Hepatocyte (in vitro differentiated cells): ENCODE measurements around the gene NME5. TPM values are rescaled to one million over a fixed set of nuclear protein-coding genes. Genes with fewer than 3 reads are reported as not detected.

Experiments used
- DNase-seq: peaks from one replicate; pipeline ENCODE4 v3.0.0-alpha.2; 2016; ENCODE audit warnings: low spot score
- H2AFZ ChIP-seq: fragments of 200-600 bp; sonication (generic); 2 replicates; pipeline ENCODE4 v1.6.0; 2016; ENCODE audit warnings: antibody characterized with exemption, mild to moderate bottlenecking
- H3K27ac ChIP-seq: fragments of 200-600 bp; sonication (generic); 2 replicates; pipeline ENCODE4 v1.5.1; 2016; ENCODE audit warnings: mild to moderate bottlenecking
- H3K27me3 ChIP-seq: fragments of 200-600 bp; sonication (generic); 2 replicates; pipeline ENCODE4 v1.6.1; 2016
- H3K36me3 ChIP-seq: fragments of 200-600 bp; sonication (generic); replicated peaks from 2 replicates; pipeline ENCODE4 v1.5.1; 2016; ENCODE audit warnings: low read depth; ENCODE audit not compliant: insufficient read depth
- H3K4me1 ChIP-seq: fragments of 200-600 bp; sonication (generic); 2 replicates; pipeline ENCODE4 v1.5.1; 2016; ENCODE audit warnings: mild to moderate bottlenecking, moderate library complexity; ENCODE audit not compliant: insufficient read depth
- H3K4me2 ChIP-seq: fragments of 200-600 bp; sonication (generic); 2 replicates; pipeline ENCODE4 v1.6.0; 2016
- H3K4me3 ChIP-seq: fragments of 200-600 bp; sonication (generic); 2 replicates; pipeline ENCODE4 v1.5.1; 2016; ENCODE audit warnings: mild to moderate bottlenecking
- H3K79me2 ChIP-seq: fragments of 200-600 bp; sonication (generic); 2 replicates; pipeline ENCODE4 v1.6.0; 2017; ENCODE audit warnings: mild to moderate bottlenecking
- H3K9me2 ChIP-seq: fragments of 200-600 bp; sonication (generic); replicated peaks from 2 replicates; pipeline ENCODE4 v1.6.0; 2017; ENCODE audit warnings: mild to moderate bottlenecking; ENCODE audit not compliant: insufficient read depth
- H3K9me3 ChIP-seq: fragments of 200-600 bp; sonication (generic); 2 replicates; pipeline ENCODE4 v1.5.1; 2016; ENCODE audit warnings: low read depth, mild to moderate bottlenecking
- H4K20me1 ChIP-seq: fragments of 200-600 bp; sonication (generic); 2 replicates; pipeline ENCODE4 v1.6.0; 2016; ENCODE audit warnings: mild to moderate bottlenecking; ENCODE audit not compliant: insufficient read depth, poor library complexity, severe bottlenecking
- EZH2 ChIP-seq: fragments of 200-600 bp; sonication (generic); IDR thresholded peaks from 2 replicates; pipeline ENCODE4 v1.6.1; 2016; ENCODE audit warnings: antibody characterized with exemption, mild to moderate bottlenecking, borderline replicate concordance
- EZH2phosphoT487 ChIP-seq: fragments of 200-600 bp; sonication (generic); IDR thresholded peaks from one replicate; pipeline ENCODE4 v1.6.1; 2018; ENCODE audit warnings: antibody characterized with exemption, mild to moderate bottlenecking, low read depth, moderate library complexity; ENCODE audit not compliant: unreplicated experiment, severe bottlenecking
- WGBS: methylation state at CpG from one replicate; pipeline ENCODE4 v1.1.6; 2016; ENCODE audit warnings: low lambda C conversion rate; ENCODE audit errors: missing lambda C conversion rate; 5-methylcytosine and 5-hydroxymethylcytosine counted together
- polyA plus RNA-seq: library from polyadenylated mRNA; unstranded; fragments of >200 nt; fragmentation: Nextera tagmentation; extraction: Ambion mirVana; gene quantifications from 2 replicates; pipeline ENCODE4 v1.2.1, GENCODE V29; 2016
- total RNA-seq: library from RNA; depleted of rRNA; stranded (reverse); fragments of >200 nt; gene quantifications from 2 replicates; pipeline ENCODE4 v1.2.3, GENCODE V29; 2014
- TF ChIP-seq, protein P1 (sequence below): fragments of 200-600 bp; sonication (generic); IDR thresholded peaks from 2 replicates; pipeline ENCODE4 v1.5.1; 2016; ENCODE audit warnings: antibody characterized with exemption, mild to moderate bottlenecking; ENCODE audit not compliant: poor library complexity

NME5 gene
- total and polyA plus RNA-seq, 2 experiments from 2014 or later, result 2.3 to 2.6 TPM

DNA sequence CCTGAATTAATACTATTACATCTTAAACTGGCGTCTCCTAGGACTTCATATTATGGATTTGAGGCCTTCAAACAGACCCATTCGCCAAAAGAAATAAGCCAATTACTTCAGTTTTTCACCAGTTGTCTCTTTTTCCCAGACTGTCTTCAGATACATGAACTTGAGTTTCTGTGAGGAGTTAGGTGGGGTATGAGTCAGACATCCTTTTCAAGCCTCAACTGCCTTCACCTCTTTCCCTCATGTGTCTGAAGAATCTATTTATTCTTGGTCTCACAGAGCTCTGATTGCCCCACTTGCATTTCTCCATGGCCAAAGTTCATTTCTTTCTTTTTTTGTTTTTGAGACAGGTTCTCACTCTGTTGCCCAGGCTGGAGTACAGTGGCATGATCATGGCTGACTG, 42.9 kb downstream of the NME5 start:
- H3K4me1 ChIP-seq, result no peaks in the 10 kb centered on the region
- DNase-seq, result no peak
- no peak overlapping the region for H2AFZ ChIP-seq
- H3K9me2 ChIP-seq, result no peaks in the 10 kb centered on the region
- H3K4me3 ChIP-seq, result no peak overlapping the region
- no peak for TF ChIP-seq EZH2
- TF ChIP-seq, protein P1, sequence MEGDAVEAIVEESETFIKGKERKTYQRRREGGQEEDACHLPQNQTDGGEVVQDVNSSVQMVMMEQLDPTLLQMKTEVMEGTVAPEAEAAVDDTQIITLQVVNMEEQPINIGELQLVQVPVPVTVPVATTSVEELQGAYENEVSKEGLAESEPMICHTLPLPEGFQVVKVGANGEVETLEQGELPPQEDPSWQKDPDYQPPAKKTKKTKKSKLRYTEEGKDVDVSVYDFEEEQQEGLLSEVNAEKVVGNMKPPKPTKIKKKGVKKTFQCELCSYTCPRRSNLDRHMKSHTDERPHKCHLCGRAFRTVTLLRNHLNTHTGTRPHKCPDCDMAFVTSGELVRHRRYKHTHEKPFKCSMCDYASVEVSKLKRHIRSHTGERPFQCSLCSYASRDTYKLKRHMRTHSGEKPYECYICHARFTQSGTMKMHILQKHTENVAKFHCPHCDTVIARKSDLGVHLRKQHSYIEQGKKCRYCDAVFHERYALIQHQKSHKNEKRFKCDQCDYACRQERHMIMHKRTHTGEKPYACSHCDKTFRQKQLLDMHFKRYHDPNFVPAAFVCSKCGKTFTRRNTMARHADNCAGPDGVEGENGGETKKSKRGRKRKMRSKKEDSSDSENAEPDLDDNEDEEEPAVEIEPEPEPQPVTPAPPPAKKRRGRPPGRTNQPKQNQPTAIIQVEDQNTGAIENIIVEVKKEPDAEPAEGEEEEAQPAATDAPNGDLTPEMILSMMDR, result no peak
- no peak for TF ChIP-seq EZH2phosphoT487
- no peak overlapping the region for H3K27ac ChIP-seq
- H3K4me2 ChIP-seq, result no peak overlapping the region
- H3K9me3 ChIP-seq, result no peaks in the 10 kb centered on the region
- H3K36me3 ChIP-seq, result no peaks in the 10 kb centered on the region
- WGBS, result 88% methylated on average over 2 of the region's 2 CpGs
- no peaks in the 10 kb centered on the region for H4K20me1 ChIP-seq
- peaks cover 4% of the 10 kb centered on the region for H3K27me3 ChIP-seq
- H3K79me2 ChIP-seq, result no peaks in the 10 kb centered on the region

DNA sequence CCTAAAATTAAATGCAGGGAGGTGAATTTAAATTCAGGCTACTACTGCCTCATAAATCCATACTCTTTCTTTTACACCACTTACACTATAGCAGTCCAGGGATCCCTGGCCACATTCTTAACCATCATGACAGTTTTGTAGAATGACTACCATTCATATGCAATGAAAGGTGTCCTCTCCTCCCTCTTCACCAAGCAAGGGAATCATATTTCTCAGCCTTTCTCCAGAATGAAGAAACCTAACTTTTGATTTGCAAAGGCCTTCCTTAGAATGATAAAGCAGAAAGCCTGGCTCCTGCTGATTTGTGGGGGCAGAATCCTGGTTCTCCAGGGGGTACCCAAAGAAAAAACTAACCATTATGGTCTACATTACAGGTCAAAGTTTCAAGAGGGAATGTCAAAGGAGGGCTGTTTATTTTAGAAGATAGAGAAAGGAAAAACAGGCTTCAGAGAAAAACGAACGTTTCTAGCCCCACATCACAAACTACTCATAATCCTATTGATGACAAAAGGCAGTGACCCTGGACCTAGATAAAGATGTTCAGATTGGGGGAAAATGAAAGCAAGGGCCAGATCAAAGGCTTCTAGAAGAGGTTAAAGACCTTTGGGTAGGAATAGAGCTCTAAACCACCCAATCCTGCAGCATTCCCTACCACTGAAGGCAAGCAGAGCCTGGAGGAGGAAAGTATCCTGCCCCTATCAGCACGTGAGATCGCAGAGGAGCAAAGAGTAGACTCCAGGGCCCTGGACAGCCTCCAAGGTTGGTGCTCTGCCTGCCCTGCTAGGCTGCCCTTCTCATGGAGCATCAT, 43.9 kb downstream of the NME5 start:
- WGBS, result 12% methylated on average over 4 of the region's 4 CpGs
- H3K9me2 ChIP-seq, result no peaks in the 10 kb centered on the region
- no peaks in the 10 kb centered on the region for H3K9me3 ChIP-seq
- H2AFZ ChIP-seq, result no peak overlapping the region
- H3K4me1 ChIP-seq, result no peaks in the 10 kb centered on the region
- H3K4me2 ChIP-seq, result no peak overlapping the region
- H3K27me3 ChIP-seq, result peaks cover 4% of the 10 kb centered on the region
- no peak overlapping the region for H3K4me3 ChIP-seq
- no peak for DNase-seq
- H3K79me2 ChIP-seq, result no peaks in the 10 kb centered on the region
- H3K36me3 ChIP-seq, result no peaks in the 10 kb centered on the region
- no peaks in the 10 kb centered on the region for H4K20me1 ChIP-seq
- no peak overlapping the region for H3K27ac ChIP-seq
- TF ChIP-seq, protein P1, result no peak
- TF ChIP-seq EZH2phosphoT487 (no peak), EZH2 (no peak)

DNA sequence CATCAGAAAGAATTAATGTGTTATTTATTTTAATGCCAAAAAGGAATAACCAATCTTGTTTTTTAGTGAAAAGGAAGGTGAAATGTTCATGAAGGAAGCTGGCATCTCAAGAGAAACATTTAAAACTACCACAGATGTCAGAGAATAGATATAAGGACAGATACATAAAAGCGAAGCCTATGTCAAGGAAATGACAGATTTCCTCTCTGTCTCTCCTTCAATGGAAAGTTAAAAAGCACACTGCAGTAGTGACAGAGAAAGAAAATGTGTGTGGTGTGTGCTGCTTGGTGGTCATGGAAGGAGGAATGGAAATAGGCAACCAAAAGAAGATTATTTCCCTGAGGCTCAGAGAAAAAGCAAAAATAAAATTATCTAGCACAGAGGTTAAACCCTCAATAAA, 46.2 kb downstream of the NME5 start:
- DNase-seq, result no peak
- no peak overlapping the region for H2AFZ ChIP-seq
- no peaks in the 10 kb centered on the region for H3K79me2 ChIP-seq
- no peaks in the 10 kb centered on the region for H3K9me3 ChIP-seq
- no peak overlapping the region for H3K27ac ChIP-seq
- no peak overlapping the region for H3K4me2 ChIP-seq
- TF ChIP-seq EZH2phosphoT487 (no peak), EZH2 (no peak)
- TF ChIP-seq, protein P1, result no peak
- H3K9me2 ChIP-seq, result no peaks in the 10 kb centered on the region
- peaks cover 4% of the 10 kb centered on the region for H3K27me3 ChIP-seq
- no peaks in the 10 kb centered on the region for H4K20me1 ChIP-seq
- H3K4me3 ChIP-seq, result no peak overlapping the region
- no peaks in the 10 kb centered on the region for H3K36me3 ChIP-seq
- WGBS, result 97% methylated on average over 1 of the region's 1 CpG
- H3K4me1 ChIP-seq, result no peaks in the 10 kb centered on the region
